HTERT RPE-1 (cell line): ENCODE results near the gene FCAMR.

Experiments
- in situ Hi-C: fragments of 300-500 bp; cut with MboI; formaldehyde crosslinking; loops from 4 replicates; pipeline ENCODE4 v1.14.3; 2020; ENCODE audit warnings: low sequenced_read_pairs

Gene FCAMR

GRCh38 chr1:206912445-206913095, 57.7 kb downstream of the FCAMR start:
- in situ Hi-C loops: no loop called here

DNA sequence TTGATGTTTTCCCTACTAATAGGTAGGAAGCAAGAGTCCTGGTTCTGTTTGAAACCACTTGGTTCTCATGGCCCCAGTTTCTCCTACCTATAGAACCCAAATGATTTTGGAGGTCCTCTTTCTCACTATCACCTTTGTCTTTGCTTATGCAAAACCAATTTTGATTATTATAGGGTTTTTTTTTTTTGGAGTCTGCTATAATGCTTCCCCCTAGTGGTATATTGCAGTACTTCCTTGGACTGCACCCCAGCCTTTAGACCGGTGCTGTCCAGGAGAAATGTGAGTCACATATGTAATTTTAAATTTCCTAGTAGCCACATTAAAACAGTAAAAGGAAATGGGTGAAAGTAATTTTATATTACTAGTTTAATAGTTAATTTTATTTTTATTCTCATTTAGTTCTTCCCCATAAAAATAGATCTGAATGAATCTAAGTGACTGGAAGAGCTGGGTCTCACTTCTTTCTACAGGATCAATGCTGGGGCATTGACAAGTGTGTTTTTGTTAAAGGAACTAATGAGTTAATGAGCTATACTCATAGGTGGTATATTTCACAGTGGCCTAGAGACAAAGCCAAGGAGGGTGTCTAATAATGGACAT, 59.1 kb downstream of the FCAMR start:
- in situ Hi-C loops: no loop called here

DNA sequence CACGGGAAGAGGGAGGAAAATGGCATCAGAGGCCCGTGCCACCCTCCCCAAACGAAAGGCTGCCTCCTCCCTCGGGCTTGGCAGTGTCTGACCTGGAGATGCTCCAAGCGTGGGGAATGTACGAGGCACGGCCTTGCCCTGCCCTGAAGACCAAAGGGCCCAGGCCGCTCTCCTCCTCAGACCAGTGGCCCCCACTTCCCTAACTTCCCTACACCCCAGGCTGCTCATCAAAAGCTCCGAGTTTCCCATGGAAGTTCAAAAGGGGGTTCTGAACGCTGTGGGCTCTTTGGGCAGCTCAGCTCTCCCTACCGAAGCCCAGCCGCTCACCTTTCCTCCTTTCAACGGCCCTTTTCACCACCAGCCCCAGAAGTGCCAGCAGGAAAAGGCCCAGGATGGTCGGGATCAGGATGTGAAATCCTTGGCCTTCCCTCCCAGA, 60.4 kb downstream of the FCAMR start:
- in situ Hi-C loops: no loop called here

DNA sequence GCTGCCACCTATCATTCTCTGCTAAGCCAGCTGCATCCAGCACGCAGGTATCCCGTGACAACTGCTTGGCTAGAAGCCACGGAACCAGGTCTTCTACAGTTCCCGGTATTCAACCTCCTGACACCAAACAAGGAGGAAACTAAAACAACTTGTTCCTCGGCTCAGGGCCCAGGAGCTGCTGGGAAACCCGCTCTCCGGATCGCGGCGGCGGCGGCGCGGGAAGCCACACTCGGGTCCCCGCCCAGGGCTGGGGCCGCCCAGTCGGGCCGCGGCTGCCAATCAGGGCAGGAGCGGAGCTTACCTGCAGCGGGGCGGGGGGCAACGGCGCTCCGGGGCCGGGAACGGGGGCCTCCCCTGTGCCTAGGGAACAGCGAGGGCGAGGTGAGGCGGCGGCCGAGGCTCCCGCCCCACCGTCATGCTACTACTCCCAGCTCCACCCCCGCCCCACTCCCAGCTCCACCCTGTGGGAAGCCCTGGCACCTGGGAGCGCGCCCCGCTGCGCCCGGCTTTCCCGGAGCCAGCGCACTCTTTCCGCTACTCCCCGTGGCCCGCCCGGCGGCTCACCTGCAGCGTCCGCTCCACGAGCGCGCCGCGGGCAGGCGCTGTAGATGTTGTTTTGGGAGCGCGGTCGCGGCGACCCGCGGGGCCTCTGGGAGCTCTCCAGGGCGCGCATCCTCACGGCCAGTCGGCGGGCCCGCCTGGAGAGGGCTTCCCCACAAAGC, 60.9 kb downstream of the FCAMR start:
- in situ Hi-C loops: no loop called here

DNA sequence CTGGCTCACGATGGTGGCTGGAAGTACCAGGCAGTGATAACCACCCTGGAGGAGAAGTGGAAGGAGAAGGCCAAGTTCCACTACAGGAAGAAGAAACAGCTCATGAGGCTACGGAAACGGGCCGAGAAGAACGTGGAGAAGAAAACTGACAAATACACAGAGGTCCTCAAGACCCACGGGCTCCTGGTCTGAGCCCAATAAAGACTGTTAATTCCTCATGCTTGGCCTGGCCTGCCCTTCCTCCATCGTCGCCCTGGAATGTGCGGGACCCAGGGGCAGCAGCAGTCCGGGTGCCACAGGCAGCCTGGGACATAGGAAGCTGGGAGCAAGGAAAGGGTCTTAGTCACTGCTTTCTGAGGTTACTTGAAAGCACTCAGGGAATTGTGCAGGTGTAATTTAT, 62.2 kb downstream of the FCAMR start:
- in situ Hi-C loops: no loop called here
